ENCODE data around the gene RAB19.

The RAB19 gene
- 2.1 to 9.4 (median 5.8) reads per million in 4 experiments for total RNA-seq

- DNase-seq = peak; percentile 24
Observed at GRCh38 chr7:140403878-140404564, at the start of gene RAB19. Gene RAB19 (plus strand): TSS chr7:140404058. CDS start chr7:140407647, 3,589 bp downstream.

GRCh38 chr7:140358024-140358411, 45.8 kb upstream of the RAB19 start:
- no peak for DNase-seq

GRCh38 chr7:140358412-140359051, 45.3 kb upstream of the RAB19 start:
- DNase-seq = no peak

- no peak for DNase-seq
Observed at GRCh38 chr7:140360697-140361229, 43.1 kb upstream of the RAB19 start.

- no peak for DNase-seq
Observed at GRCh38 chr7:140364819-140365218, 39.0 kb upstream of the RAB19 start.

- DNase-seq = no peak
Observed at GRCh38 chr7:140367528-140367927, 36.3 kb upstream of the RAB19 start.

GRCh38 chr7:140369294-140369693, 34.6 kb upstream of the RAB19 start:
- DNase-seq = no peak

GRCh38 chr7:140375323-140375722, 28.5 kb upstream of the RAB19 start:
- no peak for DNase-seq

GRCh38 chr7:140375892-140376730, 27.7 kb upstream of the RAB19 start:
- no peak for DNase-seq

GRCh38 chr7:140383954-140384713, 19.7 kb upstream of the RAB19 start:
- no peak for DNase-seq

- DNase-seq = no peak
Observed at GRCh38 chr7:140384894-140385545, 18.8 kb upstream of the RAB19 start.

- DNase-seq = no peak
Observed at GRCh38 chr7:140389445-140389844, 14.4 kb upstream of the RAB19 start.

GRCh38 chr7:140390034-140390433, 13.8 kb upstream of the RAB19 start:
- no peak for DNase-seq

GRCh38 chr7:140390466-140391190, 13.2 kb upstream of the RAB19 start:
- DNase-seq = no peak

GRCh38 chr7:140391634-140392033, 12.2 kb upstream of the RAB19 start:
- no peak for DNase-seq

- no peak for DNase-seq
Observed at GRCh38 chr7:140393756-140394306, 10.0 kb upstream of the RAB19 start.

GRCh38 chr7:140397784-140398750, 5.8 kb upstream of the RAB19 start, which contains the start of gene SLC37A3:
Gene SLC37A3 (minus strand): TSS chr7:140398530. CDS start chr7:140382526, 16,004 bp downstream.
- DNase-seq = peak; percentile 79

- DNase-seq = no peak
Observed at GRCh38 chr7:140398821-140399220, 5.0 kb upstream of the RAB19 start.

- no peak for DNase-seq
Observed at GRCh38 chr7:140400381-140400780, 3.5 kb upstream of the RAB19 start.
